Stimulated activated CD4-positive, alpha-beta T cell treated with anti-CD3 and anti-CD28 coated beads, Interleukin-15, amount 100 ng/mL, for 24 hours (primary cell): ENCODE results near the gene KIF7.

ENCODE experiments used
- DNase-seq: peaks from one replicate; pipeline ENCODE4 v3.0.0-alpha.2; 2020

KIF7 gene

GRCh38 chr15:89648106-89649012 lies 6.9 kb downstream of the KIF7 start:
- DNase-seq = no peak

GRCh38 chr15:89647191-89647851 lies 7.9 kb downstream of the KIF7 start:
- DNase-seq = peak; percentile 80

GRCh38 chr15:89646416-89647141 lies 8.7 kb downstream of the KIF7 start:
- DNase-seq = no peak

- DNase-seq = no peak
These were observed 9.6 kb downstream of the KIF7 start for GRCh38 chr15:89645680-89646079.

GRCh38 chr15:89642106-89642505 lies 13.2 kb downstream of the KIF7 start:
- DNase-seq = no peak

- DNase-seq = no peak
These were observed 14.2 kb downstream of the KIF7 start for GRCh38 chr15:89641053-89641452.

- DNase-seq = no peak
These were observed 15.0 kb downstream of the KIF7 start for GRCh38 chr15:89640245-89640644.

- DNase-seq = no peak
These were observed 21.7 kb downstream of the KIF7 start for GRCh38 chr15:89633585-89633984.

- no peak for DNase-seq
These were observed 22.5 kb downstream of the KIF7 start for GRCh38 chr15:89632563-89633430.

- no peak for DNase-seq
These were observed 23.4 kb downstream of the KIF7 start for GRCh38 chr15:89631902-89632264.

GRCh38 chr15:89630974-89631901 lies 24.0 kb downstream of the KIF7 start:
- no peak for DNase-seq

- no peak for DNase-seq
These were observed 25.0 kb downstream of the KIF7 start for GRCh38 chr15:89630260-89630659.

- no peak for DNase-seq
These were observed 25.4 kb downstream of the KIF7 start for GRCh38 chr15:89629829-89630228.

- no peak for DNase-seq
These were observed 26.2 kb downstream of the KIF7 start for GRCh38 chr15:89628806-89629715.

GRCh38 chr15:89628301-89628700 lies 27.0 kb downstream of the KIF7 start:
- DNase-seq = no peak

- no peak for DNase-seq
These were observed 27.9 kb downstream of the KIF7 start for GRCh38 chr15:89627256-89627970.

- DNase-seq = no peak
These were observed 29.6 kb downstream of the KIF7 start for GRCh38 chr15:89625716-89626115.

GRCh38 chr15:89623165-89623564 lies 32.1 kb downstream of the KIF7 start:
- no peak for DNase-seq

GRCh38 chr15:89621547-89621946 lies 33.7 kb downstream of the KIF7 start:
- DNase-seq = no peak

- no peak for DNase-seq
These were observed 39.0 kb downstream of the KIF7 start for GRCh38 chr15:89616228-89616627.
